PC-9 (cell line): ENCODE measurements around the gene SCARF2.

ENCODE experiments used
- EZH2 ChIP-seq: fragments of 200-600 bp; sonication (generic); IDR thresholded peaks from 2 replicates; pipeline ENCODE4 v1.8.0; 2017; ENCODE audit warnings: antibody characterized with exemption, low read depth
- TF ChIP-seq, protein P1 (sequence below): fragments of 200-600 bp; sonication (generic); conservative IDR thresholded peaks from 2 replicates; pipeline ENCODE4 v1.6.1; 2017; ENCODE audit warnings: mixed run types, antibody characterized with exemption, mild to moderate bottlenecking, moderate library complexity

- TF ChIP-seq, protein P1, sequence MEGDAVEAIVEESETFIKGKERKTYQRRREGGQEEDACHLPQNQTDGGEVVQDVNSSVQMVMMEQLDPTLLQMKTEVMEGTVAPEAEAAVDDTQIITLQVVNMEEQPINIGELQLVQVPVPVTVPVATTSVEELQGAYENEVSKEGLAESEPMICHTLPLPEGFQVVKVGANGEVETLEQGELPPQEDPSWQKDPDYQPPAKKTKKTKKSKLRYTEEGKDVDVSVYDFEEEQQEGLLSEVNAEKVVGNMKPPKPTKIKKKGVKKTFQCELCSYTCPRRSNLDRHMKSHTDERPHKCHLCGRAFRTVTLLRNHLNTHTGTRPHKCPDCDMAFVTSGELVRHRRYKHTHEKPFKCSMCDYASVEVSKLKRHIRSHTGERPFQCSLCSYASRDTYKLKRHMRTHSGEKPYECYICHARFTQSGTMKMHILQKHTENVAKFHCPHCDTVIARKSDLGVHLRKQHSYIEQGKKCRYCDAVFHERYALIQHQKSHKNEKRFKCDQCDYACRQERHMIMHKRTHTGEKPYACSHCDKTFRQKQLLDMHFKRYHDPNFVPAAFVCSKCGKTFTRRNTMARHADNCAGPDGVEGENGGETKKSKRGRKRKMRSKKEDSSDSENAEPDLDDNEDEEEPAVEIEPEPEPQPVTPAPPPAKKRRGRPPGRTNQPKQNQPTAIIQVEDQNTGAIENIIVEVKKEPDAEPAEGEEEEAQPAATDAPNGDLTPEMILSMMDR: no peak
- no peak for TF ChIP-seq EZH2
These were observed 18.1 kb upstream of the SCARF2 start for GRCh38 chr22:20455709-20456063.
